AG04449 (cell line): ENCODE results near the gene PISD.

ENCODE experiments used
- CTCF ChIA-PET: fragments of 350-600 bp; formaldehyde crosslinking; extraction: SDS; loops from one replicate; lab custom pipeline; 2021; ENCODE audit warnings: antibody characterized with exemption; lab: Yijun Ruan, JAX
- POLR2A ChIA-PET: fragments of 400-600, 350-600 bp; formaldehyde crosslinking; extraction: SDS; loops from one replicate; lab custom pipeline; 2020; ENCODE audit warnings: antibody characterized with exemption, inconsistent platforms; lab: Yijun Ruan, JAX
- DNase-seq: peaks from one replicate; pipeline ENCODE4 v3.0.0-alpha.2; 2010; ENCODE audit warnings: low read depth, low spot score
- H3K4me3 ChIP-seq: 2 replicates; pipeline ENCODE4 v1.5.1; 2011; ENCODE audit warnings: low read depth, mild to moderate bottlenecking, control low read depth, low read length
- TF ChIP-seq, protein P1 (sequence below): IDR thresholded peaks from one replicate; pipeline ENCODE4 v1.5.1; 2011; ENCODE audit warnings: mild to moderate bottlenecking, moderate library complexity, low read length, control low read depth, inconsistent platforms; ENCODE audit not compliant: insufficient read depth; ENCODE audit errors: missing control alignments

PISD gene

DNA sequence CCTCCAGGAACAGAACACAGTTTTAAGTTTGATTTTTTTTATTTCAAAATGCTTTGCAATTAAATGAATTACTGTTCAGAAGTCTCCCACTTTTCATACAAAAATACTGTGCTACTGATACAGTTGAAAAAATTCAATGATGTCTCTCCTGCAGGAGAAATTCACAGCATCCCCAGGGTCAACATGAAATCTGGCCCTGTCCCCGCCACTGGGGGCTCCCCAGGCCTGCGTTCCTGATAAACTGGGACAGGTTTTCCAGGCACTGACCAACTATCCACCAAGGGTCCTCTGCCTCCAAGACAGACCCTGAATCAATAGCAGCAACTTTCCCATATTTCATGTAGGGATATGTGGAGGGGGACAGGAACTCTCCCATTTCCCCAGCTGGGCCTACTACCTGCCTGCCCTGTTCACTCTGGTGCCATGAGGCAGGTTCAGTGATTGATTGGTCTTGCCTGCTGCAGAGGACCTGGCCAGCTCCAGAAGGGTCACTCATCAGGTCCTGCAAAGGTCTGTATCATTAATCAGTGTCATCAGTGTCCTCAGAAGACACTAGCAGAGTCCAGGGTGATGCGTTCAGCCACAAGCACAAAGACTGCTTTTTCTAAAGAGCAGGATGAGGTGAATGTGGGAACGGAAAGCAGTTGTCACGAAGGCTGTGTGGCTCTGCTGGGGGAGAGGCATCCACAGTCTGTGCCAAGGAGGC, 43.4 kb downstream of the PISD start:
- no peak for DNase-seq
- POLR2A ChIA-PET, result interaction anchor here (0.8 kb wide), 1 partner anchor 12 kb away, joined by 4 read pairs; no protein-coding TSS in a partner anchor
- CTCF ChIA-PET, result interaction anchor here (1.0 to 2.3 kb wide), 3 partner anchors 12 to 62 kb away, joined by 3 to 6 read pairs (median 4); no protein-coding TSS in a partner anchor
- no peak overlapping the region for H3K4me3 ChIP-seq
- TF ChIP-seq, protein P1, sequence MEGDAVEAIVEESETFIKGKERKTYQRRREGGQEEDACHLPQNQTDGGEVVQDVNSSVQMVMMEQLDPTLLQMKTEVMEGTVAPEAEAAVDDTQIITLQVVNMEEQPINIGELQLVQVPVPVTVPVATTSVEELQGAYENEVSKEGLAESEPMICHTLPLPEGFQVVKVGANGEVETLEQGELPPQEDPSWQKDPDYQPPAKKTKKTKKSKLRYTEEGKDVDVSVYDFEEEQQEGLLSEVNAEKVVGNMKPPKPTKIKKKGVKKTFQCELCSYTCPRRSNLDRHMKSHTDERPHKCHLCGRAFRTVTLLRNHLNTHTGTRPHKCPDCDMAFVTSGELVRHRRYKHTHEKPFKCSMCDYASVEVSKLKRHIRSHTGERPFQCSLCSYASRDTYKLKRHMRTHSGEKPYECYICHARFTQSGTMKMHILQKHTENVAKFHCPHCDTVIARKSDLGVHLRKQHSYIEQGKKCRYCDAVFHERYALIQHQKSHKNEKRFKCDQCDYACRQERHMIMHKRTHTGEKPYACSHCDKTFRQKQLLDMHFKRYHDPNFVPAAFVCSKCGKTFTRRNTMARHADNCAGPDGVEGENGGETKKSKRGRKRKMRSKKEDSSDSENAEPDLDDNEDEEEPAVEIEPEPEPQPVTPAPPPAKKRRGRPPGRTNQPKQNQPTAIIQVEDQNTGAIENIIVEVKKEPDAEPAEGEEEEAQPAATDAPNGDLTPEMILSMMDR, result no peak

DNA sequence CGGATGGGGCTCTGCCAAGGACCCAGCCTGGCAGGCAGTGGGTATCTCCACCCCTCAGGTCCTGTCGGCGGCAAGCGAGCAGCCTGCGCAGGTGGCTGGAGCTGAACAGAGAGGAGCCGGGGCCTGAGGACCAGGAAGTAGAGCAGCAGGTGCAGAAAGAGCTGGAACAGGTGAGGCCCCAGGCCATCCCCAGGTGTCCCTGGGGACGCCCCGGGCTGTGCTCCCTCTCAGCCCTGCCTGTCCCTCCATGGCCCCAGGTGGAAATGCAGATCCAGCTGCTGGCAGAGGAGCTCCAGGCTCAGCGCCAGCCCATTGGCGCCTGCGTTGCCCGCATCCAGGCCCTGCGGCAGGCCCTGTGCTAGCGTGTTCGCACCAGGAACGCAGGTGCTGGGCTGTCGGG, 44.0 kb downstream of the PISD start:
- H3K4me3 ChIP-seq, result no peak overlapping the region
- no peak for DNase-seq
- TF ChIP-seq, protein P1, result no peak
- ChIA-PET POLR2A (interaction anchor here (0.8 kb wide), 1 partner anchor 13 kb away, joined by 4 read pairs; no protein-coding TSS in a partner anchor), CTCF (interaction anchor here (1.0 to 3.1 kb wide), 5 partner anchors 12 to 61 kb away, joined by 3 to 9 read pairs (median 4); no protein-coding TSS in a partner anchor)

DNA sequence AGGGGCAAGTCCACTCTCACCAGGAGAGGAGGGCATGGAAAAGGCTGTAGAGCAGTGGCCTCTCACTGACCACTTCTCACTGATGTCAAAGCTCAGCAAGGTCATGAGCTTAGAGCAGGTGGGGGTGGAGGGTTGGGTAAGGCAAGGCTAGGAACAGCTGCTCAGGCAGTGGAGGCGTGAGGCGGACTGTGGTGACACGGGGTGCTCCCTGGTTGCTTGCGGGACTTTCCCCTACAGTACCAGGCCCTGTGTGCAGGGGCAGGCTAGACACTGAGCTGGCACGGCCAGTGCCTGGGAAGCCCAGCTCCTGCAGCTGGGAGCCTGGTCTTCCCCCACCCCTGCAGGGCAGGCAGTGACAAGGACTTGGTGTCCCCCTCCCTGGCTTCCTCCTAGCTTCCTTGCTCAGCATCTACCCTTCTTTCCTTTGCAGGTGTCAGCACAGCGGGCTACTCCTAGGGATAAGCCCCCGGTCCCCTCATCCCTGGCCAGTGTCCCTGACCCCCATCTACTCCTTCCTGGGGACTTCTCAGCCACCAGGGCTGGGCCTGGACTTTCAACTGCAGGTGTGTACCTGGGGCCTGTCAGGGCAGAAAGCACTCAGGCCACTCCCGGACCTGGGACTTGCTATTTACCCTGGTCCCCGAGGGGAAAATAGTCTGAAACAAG, 45.6 kb downstream of the PISD start:
- ChIA-PET CTCF (interaction anchor here (0.8 to 3.1 kb wide), 4 partner anchors 9 to 60 kb away, joined by 3 to 9 read pairs (median 4); no protein-coding TSS in a partner anchor), POLR2A (interaction anchor here (0.7 kb wide), 1 partner anchor 11 kb away, joined by 3 read pairs; no protein-coding TSS in a partner anchor)
- no peak overlapping the region for H3K4me3 ChIP-seq
- TF ChIP-seq, protein P1, result no peak
- DNase-seq, result no peak

DNA sequence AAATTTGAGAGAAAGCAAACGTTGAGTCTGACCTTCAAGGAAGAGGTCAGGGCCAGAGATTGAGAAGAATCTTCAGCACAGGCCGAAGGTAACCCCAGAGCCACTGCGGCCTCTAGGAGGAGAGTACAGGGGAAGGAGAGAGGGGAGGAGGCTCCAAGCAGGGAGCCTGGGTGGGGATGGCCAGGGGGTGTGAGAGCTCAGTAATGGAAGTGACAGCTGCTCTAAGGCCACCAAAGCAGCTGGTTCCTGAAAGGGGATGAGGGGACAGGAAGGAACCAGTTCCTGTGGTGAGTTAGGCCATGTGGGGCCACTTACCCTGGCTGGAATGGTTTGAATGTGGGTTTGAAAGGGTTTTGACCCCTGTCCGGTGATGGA, 46.1 kb downstream of the PISD start:
- ChIA-PET CTCF (interaction anchor here (0.8 to 3.1 kb wide), 3 partner anchors 10 to 59 kb away, joined by 3 to 9 read pairs (median 4); no protein-coding TSS in a partner anchor), POLR2A (interaction anchor here (0.7 kb wide), 1 partner anchor 11 kb away, joined by 3 read pairs; no protein-coding TSS in a partner anchor)
- DNase-seq, result no peak
- no peak overlapping the region for H3K4me3 ChIP-seq
- TF ChIP-seq, protein P1, result no peak

DNA sequence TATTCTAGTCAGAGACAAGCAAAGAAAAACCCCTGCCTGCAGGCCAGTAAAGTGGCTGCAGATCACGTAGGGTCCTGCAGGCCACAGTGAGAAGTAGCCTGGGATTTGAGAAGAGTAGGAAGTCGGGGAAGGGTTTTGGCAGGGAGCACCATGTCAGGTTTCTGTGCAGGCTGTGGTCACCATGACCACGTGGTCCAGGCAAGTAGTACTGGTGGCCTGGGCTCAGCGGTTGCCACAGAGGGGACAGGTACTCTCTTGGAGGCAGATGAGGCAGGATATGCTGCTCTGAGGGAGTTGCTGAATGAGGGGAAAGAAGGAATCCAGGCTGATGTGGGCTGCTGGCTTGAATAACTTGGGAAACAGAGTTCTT, 46.5 kb downstream of the PISD start:
- CTCF ChIA-PET, result interaction anchor here (1.8 to 3.1 kb wide), 2 partner anchors 10 to 18 kb away, joined by 4 to 9 read pairs; no protein-coding TSS in a partner anchor
- DNase-seq, result no peak
- H3K4me3 ChIP-seq, result no peak overlapping the region
- TF ChIP-seq, protein P1, result no peak
- POLR2A ChIA-PET, result no interaction called here
